A673 (cell line): ENCODE measurements around the gene ITSN1. TPM values are rescaled to one million over a fixed set of nuclear protein-coding genes. Genes with fewer than 3 reads are reported as not detected.

Experiments used
- BruUV-seq: library from RNA; stranded (reverse); fragments of 400-500 nt; replicated peaks from 2 replicates; lab custom pipeline; 2021; lab: Mats Ljungman, UMichigan
- CTCF ChIA-PET: fragments of 300-600 bp; sonication (Branson Sonifier 250); formaldehyde crosslinking; loops from one replicate; lab custom pipeline; 2022; ENCODE audit warnings: antibody characterized with exemption; lab: Charles Lee
- POLR2A ChIA-PET: fragments of 300-600 bp; sonication (Branson Sonifier 250); formaldehyde crosslinking; loops from one replicate; lab custom pipeline; 2022; ENCODE audit warnings: antibody characterized with exemption; ENCODE audit not compliant: low non-redundant PET; lab: Charles Lee
- DNase-seq: peaks from one replicate; pipeline ENCODE4 v3.0.0-alpha.2; 2015; ENCODE audit warnings: low spot score
- H3K27ac ChIP-seq: fragments of 200-600 bp; sonication (generic); 2 replicates; pipeline ENCODE4 v1.5.1; 2016; ENCODE audit warnings: mixed run types, low read depth, mild to moderate bottlenecking, mixed read lengths, antibody characterized with exemption, low read length; ENCODE audit not compliant: poor library complexity, severe bottlenecking
- H3K27me3 ChIP-seq: fragments of 200-600 bp; sonication (generic); replicated peaks from 2 replicates; pipeline ENCODE4 v1.6.1; 2017; ENCODE audit warnings: mixed run types, low read depth, mild to moderate bottlenecking, mixed read lengths, antibody characterized with exemption, low read length; ENCODE audit not compliant: insufficient read depth, poor library complexity
- H3K36me3 ChIP-seq: fragments of 200-600 bp; sonication (generic); 2 replicates; pipeline ENCODE4 v1.6.1; 2016; ENCODE audit warnings: mixed run types, mild to moderate bottlenecking, mixed read lengths, antibody characterized with exemption, low read length; ENCODE audit not compliant: insufficient read depth, poor library complexity, severe bottlenecking
- H3K4me1 ChIP-seq: fragments of 200-600 bp; sonication (generic); 2 replicates; pipeline ENCODE4 v1.6.1; 2017; ENCODE audit warnings: mixed run types, mild to moderate bottlenecking, mixed read lengths, antibody characterized with exemption, low read length; ENCODE audit not compliant: insufficient read depth, poor library complexity, severe bottlenecking
- H3K4me3 ChIP-seq: fragments of 200-600 bp; sonication (generic); 2 replicates; pipeline ENCODE4 v1.5.1; 2016; ENCODE audit warnings: low read depth, mixed run types, mild to moderate bottlenecking, mixed read lengths, low read length; ENCODE audit not compliant: poor library complexity, severe bottlenecking
- H3K9me3 ChIP-seq: fragments of 200-600 bp; sonication (generic); 2 replicates; pipeline ENCODE4 v1.6.1; 2016; ENCODE audit warnings: mixed run types, low read depth, mild to moderate bottlenecking, mixed read lengths, antibody characterized with exemption, low read length; ENCODE audit not compliant: poor library complexity, severe bottlenecking
- CTCF ChIP-seq: fragments of 300-800, 200-600 bp; sonication (generic); conservative IDR thresholded peaks from 2 replicates; pipeline ENCODE4 v1.5.1; 2017; ENCODE audit warnings: low read depth, mild to moderate bottlenecking, antibody characterized with exemption, low read length, moderate library complexity, mixed read lengths
- EZH2 ChIP-seq: fragments of 200-600 bp; sonication (generic); IDR thresholded peaks from 2 replicates; pipeline ENCODE4 v1.6.1; 2017; ENCODE audit warnings: borderline replicate concordance, low read depth, mild to moderate bottlenecking, mixed read lengths, antibody characterized with exemption, low read length; ENCODE audit not compliant: poor library complexity, severe bottlenecking
- intact Hi-C: fragments of 100-400 bp; cut with micrococcal nuclease; formaldehyde crosslinking; loops from one replicate; pipeline ENCODE4 v1.10.0; 2022; ENCODE audit not compliant: unreplicated experiment
- total RNA-seq: library from RNA; stranded (reverse); gene quantifications from 2 replicates; pipeline ENCODE4 v1.2.3, GENCODE V29; 2021

The ITSN1 gene
- total RNA-seq, 1 experiment from 2014 or later, result 54.2 TPM

GRCh38 chr21:33849834-33850233, 207.5 kb downstream of the ITSN1 start:
- CTCF ChIA-PET, result no interaction called here
- intact Hi-C loops, result no loop called here
- H3K36me3 ChIP-seq, result no peaks in the 10 kb centered on the region
- BruUV-seq, result no TSS peak
- no peak for DNase-seq
- no peaks in the 10 kb centered on the region for H3K9me3 ChIP-seq
- no peaks in the 10 kb centered on the region for H3K4me1 ChIP-seq
- H3K4me3 ChIP-seq, result no peak overlapping the region
- no peaks in the 10 kb centered on the region for H3K27me3 ChIP-seq
- H3K27ac ChIP-seq, result no peak overlapping the region
- POLR2A ChIA-PET, result no interaction called here
- no peak for TF ChIP-seq CTCF

GRCh38 chr21:33850401-33850800, 208.1 kb downstream of the ITSN1 start:
- no peaks in the 10 kb centered on the region for H3K27me3 ChIP-seq
- no peak overlapping the region for H3K27ac ChIP-seq
- intact Hi-C loops, result no loop called here
- no peak for DNase-seq
- no TSS peak for BruUV-seq
- H3K4me1 ChIP-seq, result no peaks in the 10 kb centered on the region
- CTCF ChIA-PET, result no interaction called here
- no peaks in the 10 kb centered on the region for H3K36me3 ChIP-seq
- H3K9me3 ChIP-seq, result no peaks in the 10 kb centered on the region
- TF ChIP-seq CTCF (no peak), EZH2 (no peak)
- no peak overlapping the region for H3K4me3 ChIP-seq
- POLR2A ChIA-PET, result no interaction called here

GRCh38 chr21:33850985-33851384, 208.7 kb downstream of the ITSN1 start:
- CTCF ChIA-PET, result no interaction called here
- Histone ChIP-seq H3K4me3 (no peak overlapping the region), H3K9me3 (no peaks in the 10 kb centered on the region), H3K27ac (no peak overlapping the region), H3K27me3 (no peaks in the 10 kb centered on the region), H3K36me3 (no peaks in the 10 kb centered on the region), H3K4me1 (no peaks in the 10 kb centered on the region)
- TF ChIP-seq EZH2 (no peak), CTCF (no peak)
- no peak for DNase-seq
- no TSS peak for BruUV-seq
- POLR2A ChIA-PET, result no interaction called here
- intact Hi-C loops, result no loop called here
